GM12878 (cell line): ENCODE measurements around the gene GALNT9. TPM values are rescaled to one million over a fixed set of nuclear protein-coding genes. Genes with fewer than 3 reads are reported as not detected.

Source experiments
- ATAC-seq: fragments of 200-7000 bp; cut with Tn5 transposase; 3 replicates; pipeline ENCODE4 v1.9.1; 2020; ENCODE audit warnings: mild to moderate bottlenecking, moderate library complexity
- BruUV-seq: library from RNA; stranded (reverse); fragments of 400-500 nt; replicated peaks from 2 replicates; lab custom pipeline; 2021; lab: Mats Ljungman, UMichigan
- CTCF ChIA-PET: fragments of 300-600 bp; sonication (Branson Sonifier 250); formaldehyde crosslinking; extraction: SDS; loops from one replicate; lab custom pipeline; 2021; ENCODE audit warnings: inconsistent platforms; lab: Yijun Ruan, JAX
- POLR2A ChIA-PET: fragments of 350-600 bp; formaldehyde crosslinking; extraction: SDS; loops from one replicate; lab custom pipeline; 2021; ENCODE audit warnings: inconsistent platforms; lab: Charles Lee
- RAD21 ChIA-PET: fragments of 300-600 bp; sonication (Branson Sonifier 250); formaldehyde crosslinking; loops from one replicate; lab custom pipeline; 2023; ENCODE audit warnings: antibody characterized with exemption; ENCODE audit not compliant: unreplicated experiment; lab: Charles Lee
- SMC1A ChIA-PET: fragments of 300-600 bp; sonication (Branson Sonifier 250); formaldehyde crosslinking; loops from one replicate; lab custom pipeline; 2023; ENCODE audit not compliant: unreplicated experiment, uncharacterized antibody; lab: Charles Lee
- DNase-seq: peaks from one replicate; pipeline ENCODE4 v3.0.0-alpha.2; 2011; ENCODE audit warnings: low read depth, low spot score
- FAIRE-seq: peaks from 3 replicates; lab custom pipeline; 2011; peaks lifted over from hg19 to GRCh38; lab: Jason Lieb, UNC
- H2AFZ ChIP-seq: 2 replicates; pipeline ENCODE4 v1.6.0; 2011; ENCODE audit warnings: low read depth, low read length, control low read depth; ENCODE audit not compliant: control insufficient read depth
- H3K27ac ChIP-seq: 2 replicates; pipeline ENCODE4 v1.5.1; 2011; ENCODE audit warnings: control low read depth; ENCODE audit not compliant: control insufficient read depth, insufficient read depth
- H3K27me3 ChIP-seq, 2 experiments: replicated peaks in 1 of 2; 2 replicates each; pipeline versions ENCODE4 v1.6.0 to v1.6.1; 2011; ENCODE audit warnings: low read length in 1 of 2; ENCODE audit not compliant: control insufficient read depth in 2 of 2, insufficient read depth in 2 of 2
- H3K36me3 ChIP-seq, 2 experiments: 2 replicates each; pipeline ENCODE4 v1.5.1; 2011; ENCODE audit warnings: low read length in 1 of 2; ENCODE audit not compliant: control insufficient read depth in 2 of 2, insufficient read depth in 2 of 2
- H3K4me1 ChIP-seq: 2 replicates; pipeline ENCODE4 v1.6.1; 2011; ENCODE audit warnings: mild to moderate bottlenecking, low read length, moderate library complexity, mixed read lengths; ENCODE audit not compliant: control insufficient read depth, insufficient read depth
- H3K4me2 ChIP-seq: 2 replicates; pipeline ENCODE4 v1.6.0; 2011; ENCODE audit warnings: control low read depth; ENCODE audit not compliant: control insufficient read depth, insufficient read depth
- H3K4me3 ChIP-seq: fragments of 200-600 bp; sonication (generic); 2 replicates; pipeline ENCODE4 v1.5.1; 2016
- H3K79me2 ChIP-seq: 2 replicates; pipeline ENCODE4 v1.6.0; 2011; ENCODE audit warnings: low read length; ENCODE audit not compliant: control insufficient read depth, insufficient read depth
- H3K9ac ChIP-seq: 2 replicates; pipeline ENCODE4 v1.8.0; 2011; ENCODE audit warnings: low read length, control low read depth, mixed read lengths; ENCODE audit not compliant: control insufficient read depth, insufficient read depth
- H3K9me3 ChIP-seq: replicated peaks from 3 replicates; pipeline ENCODE4 v1.5.1; 2011; ENCODE audit warnings: mild to moderate bottlenecking, low read length; ENCODE audit not compliant: control insufficient read depth, insufficient read depth
- H4K20me1 ChIP-seq: 2 replicates; pipeline ENCODE4 v1.6.0; 2011; ENCODE audit not compliant: control insufficient read depth, insufficient read depth
- BMI1 ChIP-seq: fragments of 450-650 bp; IDR thresholded peaks from 2 replicates; pipeline ENCODE4 v1.6.1; 2016; ENCODE audit warnings: mild to moderate bottlenecking, moderate library complexity, borderline replicate concordance
- CBX3 ChIP-seq: fragments of 200-600 bp; sonication (generic); IDR thresholded peaks from 2 replicates; pipeline ENCODE4 v1.6.1; 2016; ENCODE audit warnings: low read depth, borderline replicate concordance
- EGR1 ChIP-seq, 2 experiments: IDR thresholded peaks; 1 replicate in 1 of 2; 2 replicates in 1 of 2; pipeline ENCODE4 v1.6.1; 2011 to 2012; ENCODE audit warnings: low read depth in 2 of 2, low read length in 2 of 2, borderline replicate concordance in 1 of 2, mild to moderate bottlenecking in 1 of 2, moderate library complexity in 1 of 2
- EZH2 ChIP-seq: IDR thresholded peaks from 2 replicates; pipeline ENCODE4 v1.6.1; 2012; ENCODE audit warnings: low read depth, mild to moderate bottlenecking, control low read depth, inconsistent platforms, low read length, borderline replicate concordance; ENCODE audit not compliant: control insufficient read depth
- IRF5 ChIP-seq: fragments of 450-650 bp; IDR thresholded peaks from 2 replicates; pipeline ENCODE4 v1.6.1; 2017; ENCODE audit warnings: borderline replicate concordance
- KDM1A ChIP-seq: fragments of 200-600 bp; sonication (generic); IDR thresholded peaks from 2 replicates; pipeline ENCODE4 v1.6.1; 2016; ENCODE audit warnings: borderline replicate concordance
- SPI1 ChIP-seq: IDR thresholded peaks from 2 replicates; pipeline ENCODE4 v1.6.1; 2011; ENCODE audit warnings: low read depth, mild to moderate bottlenecking, low read length, moderate library complexity, borderline replicate concordance; ENCODE audit not compliant: insufficient read depth
- YY1 ChIP-seq: IDR thresholded peaks from 2 replicates; pipeline ENCODE4 v1.6.1; 2011; ENCODE audit warnings: low read depth, mild to moderate bottlenecking, low read length
- whole genome bisulfite sequencing: methylation state at CpG from one replicate; pipeline ENCODE4 v1.1.6; 2016; ENCODE audit warnings: low lambda C conversion rate; ENCODE audit not compliant: insufficient replicate concordance, insufficient coverage; ENCODE audit errors: missing lambda C conversion rate; 5-methylcytosine and 5-hydroxymethylcytosine counted together
- in situ Hi-C: fragments of 300-500 bp; cut with MboI; formaldehyde crosslinking; loops from 9 replicates; pipeline ENCODE4 v1.14.3; 2018; ENCODE audit warnings: mixed read lengths
- intact Hi-C: fragments of 100-400 bp; cut with micrococcal nuclease; formaldehyde crosslinking; loops from one replicate; pipeline ENCODE4 v1.14.2; 2022; ENCODE audit not compliant: unreplicated experiment
- polyA plus RNA-seq, 11 experiments: library from polyadenylated mRNA; depleted of rRNA in 4 of 11; unstranded in 6 of 11; stranded (reverse) in 5 of 11; fragments of >200 nt; fragmentation: Nextera tagmentation in 4 of 11; fragmentation: Illumina TruSeq in 1 of 11; extraction: Ambion mirVana in 4 of 11; extraction: Trizol in 1 of 11; gene quantifications; 1 replicate in 1 of 11; 2 replicates in 10 of 11; pipeline versions ENCODE4 v1.2.1 to v1.2.3, GENCODE V29; 2011 to 2016; ENCODE audit warnings: inconsistent platforms in 2 of 11, missing spikeins in 2 of 11, low read depth in 1 of 11
- total RNA-seq, 4 experiments: library from RNA; depleted of rRNA in 3 of 4; stranded (reverse); fragments of >200 nt in 3 of 4; fragmentation: Illumina TruSeq in 1 of 4; extraction: Trizol in 1 of 4; gene quantifications; 2 replicates each; pipeline versions ENCODE4 v1.2.1 to v1.2.3, GENCODE V29; 2013 to 2021

The GALNT9 gene
- total and polyA plus RNA-seq, 10 of the 15 experiments (the other 5 are each of a cell fraction or from before 2014, with no cell fraction given), result 0.04 TPM; not detected in 9

GRCh38 chr12:132314035-132314434 lies 15.4 kb downstream of the GALNT9 start:
- Histone ChIP-seq H3K36me3 (no peaks in the 10 kb centered on the region), H3K79me2 (no peaks in the 10 kb centered on the region), H3K27me3 (no peaks in the 10 kb centered on the region), H3K4me2 (no peak overlapping the region), H3K4me1 (no peaks in the 10 kb centered on the region), H2AFZ (no peak overlapping the region), H3K27ac (no peak overlapping the region), H3K9ac (no peak overlapping the region), H4K20me1 (no peaks in the 10 kb centered on the region), H3K4me3 (no peak overlapping the region), H3K9me3 (no peaks in the 10 kb centered on the region; the same call in 2 of the 3 replicates)
- BruUV-seq, result no TSS peak
- TF ChIP-seq EZH2, result no peak
- TF ChIP-seq SPI1, result no peak
- POLR2A ChIA-PET, result no interaction called here
- CTCF ChIA-PET, result no interaction called here
- in situ Hi-C loops (no loop called here), intact Hi-C loops (no loop called here)
- FAIRE-seq (no peak), ATAC-seq (no peak), DNase-seq (no peak)
- SMC1A ChIA-PET, result no interaction called here
- 61% methylated on average over 2 of the region's 2 CpGs for WGBS
- RAD21 ChIA-PET, result no interaction called here

GRCh38 chr12:132313182-132313581 lies 16.2 kb downstream of the GALNT9 start:
- Histone ChIP-seq H3K4me3 (no peak overlapping the region), H3K36me3 (no peaks in the 10 kb centered on the region), H3K9me3 (no peaks in the 10 kb centered on the region; the same call in 2 of the 3 replicates), H4K20me1 (no peaks in the 10 kb centered on the region), H3K9ac (no peak overlapping the region), H3K4me1 (no peaks in the 10 kb centered on the region), H2AFZ (no peak overlapping the region), H3K4me2 (no peak overlapping the region), H3K27ac (no peak overlapping the region), H3K27me3 (no peaks in the 10 kb centered on the region), H3K79me2 (no peaks in the 10 kb centered on the region)
- CTCF ChIA-PET, result no interaction called here
- SMC1A ChIA-PET, result no interaction called here
- intact Hi-C loops, result no loop called here
- RAD21 ChIA-PET, result no interaction called here
- DNase-seq (no peak), ATAC-seq (no peak), FAIRE-seq (no peak)
- BruUV-seq, result no TSS peak
- TF ChIP-seq YY1 (no peak), KDM1A (no peak), EGR1 (IDR thresholded peaks at IDR 0.05; ENCODE audit: borderline replicate concordance in 1 of 2, low read depth in 2 of 2, low read length in 2 of 2) (no peak), IRF5 (no peak), CBX3 (no peak), BMI1 (no peak)
- WGBS, result 38% methylated on average over 1 of the region's 1 CpG
- POLR2A ChIA-PET, result no interaction called here
- in situ Hi-C loops, result no loop called here
